Fibroblast of skin of left quadriceps (primary cell): Measurements from ENCODE around the gene STS.
"Not testable (repeated sequence)": the region's sequence is repeated elsewhere in the genome, so short reads cannot be mapped to it uniquely, and the experiment has no call there.

Source experiments
- DNase-seq, 2 experiments: peaks; one replicate each; pipeline ENCODE4 v3.0.0-alpha.2; 2013; ENCODE audit warnings: low read depth in 2 of 2

Gene STS

DNA sequence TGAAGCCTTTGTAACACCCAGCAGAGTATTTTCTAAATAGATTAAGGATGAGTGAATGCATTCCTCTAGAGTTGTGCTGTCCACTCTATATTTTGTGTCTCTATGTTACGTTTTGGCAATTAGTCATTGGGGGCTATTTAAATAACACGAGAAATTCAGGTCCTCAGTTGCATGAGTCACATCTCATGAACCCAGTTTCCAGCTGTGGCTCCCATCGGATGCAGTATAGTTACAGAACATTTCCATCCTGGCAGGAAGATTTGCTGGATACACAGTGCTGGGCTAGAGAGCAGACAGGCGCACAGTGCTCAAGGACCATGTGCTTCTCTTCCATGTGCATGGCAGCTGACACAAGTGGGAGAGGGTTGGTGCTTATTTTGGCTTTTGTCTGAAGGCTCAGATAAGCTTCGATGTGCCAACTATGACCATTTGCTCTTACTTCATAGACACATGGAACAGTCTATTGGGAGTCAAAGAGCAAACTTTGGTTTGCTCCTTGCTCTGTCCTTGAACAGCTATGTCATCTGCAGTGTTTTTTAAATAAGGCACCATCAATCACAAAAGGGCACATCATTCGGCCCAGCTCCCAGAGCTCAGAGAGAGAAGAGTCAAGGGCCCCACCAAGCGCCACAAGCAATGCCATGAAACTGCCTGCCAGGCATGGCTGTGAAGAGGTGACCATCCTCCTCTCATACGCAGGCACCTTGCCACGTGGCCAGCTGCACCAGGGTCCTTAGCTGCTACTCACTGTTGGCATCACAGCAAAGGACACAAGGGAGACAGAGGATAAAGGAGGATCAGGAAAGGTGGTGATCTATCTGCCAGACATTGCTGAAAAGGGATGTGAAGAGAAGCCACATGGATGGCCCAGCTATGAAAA, 8.1 kb upstream of the STS start:
- peak; percentile 80 for DNase-seq

DNA sequence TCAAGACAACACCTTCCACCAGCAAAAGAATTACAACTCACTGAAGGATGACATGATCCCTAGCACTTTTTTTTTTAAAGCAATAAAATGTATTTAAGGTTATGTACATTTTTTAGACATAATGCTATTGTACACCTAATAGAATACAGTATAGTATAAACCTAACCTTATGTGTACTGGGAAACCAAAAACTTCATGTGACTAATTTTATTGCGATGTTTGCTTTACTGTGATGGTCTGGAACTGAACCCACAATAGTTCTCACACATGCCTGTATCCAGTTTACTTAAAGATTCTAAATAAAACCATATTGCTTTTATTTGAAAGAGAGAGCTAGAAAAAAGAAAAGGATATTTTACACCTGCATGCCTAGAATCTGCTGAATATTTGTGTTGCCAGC, 4.4 kb upstream of the STS start:
- DNase-seq: no peak

DNA sequence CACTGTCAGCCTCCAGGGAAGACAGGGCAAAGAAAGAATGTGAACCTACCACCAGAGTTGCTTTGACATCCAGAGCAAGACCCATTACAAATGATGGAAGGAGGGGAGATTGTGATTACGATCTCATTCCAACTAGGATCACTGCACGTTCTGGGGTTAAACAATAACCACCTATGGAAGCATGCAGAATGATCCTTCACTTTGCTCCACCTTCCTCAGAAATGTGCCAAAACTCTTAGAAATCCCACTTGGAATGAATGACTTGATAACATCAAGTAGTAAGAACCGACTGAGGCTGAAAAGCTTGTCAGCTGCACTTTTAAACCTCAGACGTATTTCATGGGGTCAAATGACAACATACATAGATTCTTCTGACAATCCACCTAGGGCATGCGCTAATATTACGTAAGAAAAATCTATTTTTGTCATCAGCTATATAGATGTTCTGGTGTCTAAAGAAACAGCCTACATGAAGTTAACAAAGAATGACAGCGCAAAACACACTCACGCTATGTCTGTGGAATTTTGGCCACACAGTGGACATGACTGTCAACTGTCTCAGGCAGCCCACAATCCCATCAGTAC, 3.5 kb upstream of the STS start:
- DNase-seq: no peak

DNA sequence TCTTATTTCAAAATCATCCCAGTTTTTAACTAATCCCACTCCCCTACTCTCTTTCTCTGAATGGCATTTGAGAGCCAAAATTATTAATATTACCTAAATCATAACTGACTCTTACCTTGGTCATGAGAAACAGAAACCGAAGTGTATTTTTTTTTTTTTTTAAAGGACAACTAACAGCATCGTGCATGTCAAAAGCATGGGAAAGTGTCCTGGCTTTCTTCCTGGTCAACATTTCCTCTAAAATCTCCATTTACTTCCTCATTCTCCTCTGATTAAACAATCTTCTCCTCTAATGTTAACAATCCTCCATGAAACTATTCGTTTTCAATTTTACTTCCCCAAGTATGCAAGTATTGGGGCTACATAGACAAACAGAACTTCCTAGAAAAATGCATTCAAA, 2.1 kb upstream of the STS start:
- DNase-seq: no peak

DNA sequence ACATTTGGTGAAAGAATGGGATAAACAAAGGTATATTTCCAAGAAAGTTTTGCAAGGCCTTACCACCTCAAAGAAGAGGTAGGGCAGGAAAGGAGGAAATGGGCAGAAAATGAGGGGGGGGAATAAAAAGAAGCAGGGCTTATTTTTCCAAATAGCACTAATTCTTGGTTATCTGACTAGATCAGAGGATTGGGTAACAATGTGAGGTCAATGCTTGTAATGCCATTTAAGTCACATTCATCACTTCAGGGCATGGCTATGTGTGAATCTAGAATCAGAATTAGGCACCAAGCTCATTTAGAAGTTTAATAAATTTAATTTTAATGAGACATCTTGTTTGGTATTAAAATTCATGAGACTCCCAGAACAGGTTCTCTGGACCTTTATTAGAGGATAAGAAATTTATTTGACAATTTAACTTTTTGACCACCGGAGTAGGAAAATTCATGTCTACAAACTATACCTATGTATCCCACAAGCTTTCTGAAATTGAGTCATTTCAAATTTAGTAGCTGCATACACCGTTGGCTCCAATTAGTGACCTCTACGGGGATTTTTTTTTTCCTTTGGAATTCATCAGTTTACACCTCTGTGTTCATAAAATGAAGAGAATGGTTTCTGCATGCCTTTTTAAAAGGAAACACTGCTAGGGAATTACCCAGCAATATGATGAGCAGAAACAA, 1.4 kb upstream of the STS start:
- DNase-seq: no peak

DNA sequence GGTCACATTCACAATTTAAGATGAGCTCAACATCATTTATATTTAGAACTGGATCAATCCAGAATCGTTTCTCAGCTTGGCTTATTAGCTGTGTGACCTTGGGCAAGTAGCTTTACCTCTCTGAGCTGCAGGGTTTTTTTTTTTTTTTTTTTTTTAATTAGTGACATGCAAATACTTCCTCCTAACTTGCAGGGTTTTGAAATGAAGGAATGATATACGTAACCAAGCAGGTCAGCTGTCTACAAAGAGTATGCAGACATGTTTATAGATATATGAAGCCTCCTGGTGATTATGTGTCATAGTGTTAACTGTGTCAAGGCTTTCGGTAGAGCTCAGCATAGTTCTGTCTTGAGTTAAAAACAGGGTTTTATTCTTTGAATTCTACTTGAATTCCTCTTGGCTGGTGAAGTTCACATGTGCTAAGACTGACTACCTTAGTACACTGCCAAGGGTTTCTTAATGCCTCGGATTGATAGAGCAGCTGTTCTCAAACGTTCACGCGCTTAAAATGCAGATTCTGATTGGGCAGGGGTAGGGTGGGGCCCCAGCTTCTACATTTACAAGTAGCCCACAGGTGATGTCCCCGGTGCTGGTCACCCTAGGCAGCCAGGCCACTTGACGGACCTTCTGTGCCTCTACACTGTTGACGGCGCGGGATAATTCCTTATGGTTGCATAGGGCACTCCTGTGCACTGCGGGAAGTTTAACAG, 654 bp upstream of the STS start:
- no peak for DNase-seq

DNA sequence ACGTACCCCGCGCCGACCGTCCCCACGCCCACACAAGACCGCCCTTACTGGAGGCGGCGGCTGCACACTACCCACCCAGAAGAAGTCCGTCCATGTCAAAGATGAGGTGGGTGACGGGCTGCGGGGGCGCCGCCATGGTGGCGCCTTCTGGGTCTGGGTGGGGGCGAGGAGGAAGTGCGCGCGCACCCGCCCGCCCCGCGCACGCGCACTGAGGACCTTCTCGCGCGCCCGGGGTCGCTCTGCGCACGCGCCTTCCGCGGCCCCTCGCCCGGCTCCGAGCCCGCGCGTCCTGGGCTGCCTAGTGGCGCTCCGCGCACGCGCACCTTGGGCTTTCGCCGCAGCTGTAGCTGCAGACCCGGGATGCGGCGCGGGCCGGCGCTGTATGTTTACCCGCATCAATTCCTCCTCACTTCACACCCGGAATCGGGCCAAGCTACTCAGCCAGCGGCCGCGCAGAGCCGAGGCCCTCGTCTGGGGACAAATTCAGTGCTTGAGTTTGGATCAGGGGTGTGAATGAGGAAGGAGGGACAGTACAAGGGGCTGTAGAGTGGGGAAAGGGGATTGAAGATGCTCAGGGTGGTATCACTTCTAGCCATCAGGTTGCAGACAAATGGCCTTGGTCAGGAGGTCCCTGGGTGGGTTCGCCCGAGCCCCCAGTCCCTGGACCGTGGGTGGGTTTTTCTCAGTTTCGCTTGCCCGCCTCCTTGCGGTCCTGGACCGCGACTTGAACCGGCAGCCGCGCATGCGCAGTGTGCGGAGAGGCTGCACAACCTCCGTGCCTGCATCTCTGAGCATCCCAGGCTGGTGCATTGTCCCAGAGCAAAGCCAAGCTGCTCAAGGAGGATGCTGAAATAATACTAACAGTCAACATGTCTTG, 704 bp downstream of the STS start, which contains the start of gene PUDP:
PUDP (minus strand) TSS at position 176 of the 877 bp plus-strand sequence; CDS start at position 136, 40 bp downstream.
- DNase-seq: peak; percentile 53 to 54

DNA sequence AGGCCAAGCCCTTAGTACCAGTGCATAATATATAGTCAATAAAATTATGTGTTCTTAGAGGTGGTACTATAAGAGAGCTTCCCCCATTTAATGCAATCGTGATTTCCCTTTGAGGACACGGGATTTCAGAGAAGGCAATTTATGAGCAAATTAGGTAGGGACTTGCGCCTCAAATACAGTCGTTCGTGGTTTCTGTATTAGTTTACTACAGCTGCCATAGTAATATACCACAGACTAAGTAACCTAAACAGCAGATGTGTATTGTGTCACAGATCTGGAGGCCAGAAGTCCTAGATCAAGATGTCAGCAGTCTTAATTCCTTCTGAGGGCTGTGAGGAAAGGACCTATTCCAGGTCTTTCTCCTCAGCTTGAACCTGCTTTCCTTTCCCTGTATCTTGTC, 1.9 kb downstream of the STS start:
- DNase-seq: no peak

DNA sequence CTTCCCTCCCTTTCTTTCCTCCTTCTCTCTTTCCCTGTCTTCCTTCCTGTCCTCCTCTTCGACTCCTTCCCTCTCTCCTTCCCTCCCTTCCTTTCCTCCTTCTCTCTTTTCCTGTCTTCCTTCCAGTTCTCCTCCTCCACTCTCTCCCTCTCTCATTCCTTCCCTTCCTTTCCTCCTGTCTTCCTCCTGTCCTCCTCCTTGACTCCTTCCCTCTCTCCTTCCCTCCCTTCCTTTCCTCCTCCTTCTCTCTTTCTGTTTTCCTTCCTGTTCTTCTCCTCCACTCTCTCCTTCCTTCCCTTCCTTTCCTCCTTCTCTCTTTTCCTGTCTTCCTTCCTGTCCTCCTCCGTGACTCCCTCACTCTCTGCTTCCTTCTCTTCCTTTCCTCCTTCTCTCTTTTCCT, 5.7 kb downstream of the STS start:
- DNase-seq: no peak

DNA sequence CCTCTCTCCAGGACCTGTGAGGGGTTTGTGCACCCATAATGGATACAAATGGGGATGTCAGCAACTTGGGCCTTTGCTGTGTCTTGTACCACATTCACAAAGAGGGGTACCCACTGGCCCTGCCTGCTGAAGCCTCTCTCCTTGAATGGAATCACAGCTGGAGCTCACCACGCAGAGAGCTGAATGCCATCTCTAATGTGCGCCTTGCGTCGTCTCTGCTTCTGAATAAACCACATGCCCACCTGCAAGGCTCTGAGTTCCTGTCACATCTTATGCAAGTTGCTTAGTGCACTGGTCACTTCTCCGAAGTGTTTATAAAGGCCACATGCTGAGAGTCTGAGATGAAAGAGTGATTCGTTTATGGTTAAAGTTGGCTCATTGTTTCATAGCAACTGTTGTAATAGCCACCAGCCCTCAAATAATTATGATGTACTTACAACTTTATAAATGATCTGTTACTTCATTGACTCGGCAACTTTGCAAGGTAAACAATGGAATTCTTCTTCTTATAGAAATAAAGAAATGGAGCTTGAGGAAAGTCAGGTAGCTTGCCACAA, 6.6 kb downstream of the STS start:
- DNase-seq: no peak

DNA sequence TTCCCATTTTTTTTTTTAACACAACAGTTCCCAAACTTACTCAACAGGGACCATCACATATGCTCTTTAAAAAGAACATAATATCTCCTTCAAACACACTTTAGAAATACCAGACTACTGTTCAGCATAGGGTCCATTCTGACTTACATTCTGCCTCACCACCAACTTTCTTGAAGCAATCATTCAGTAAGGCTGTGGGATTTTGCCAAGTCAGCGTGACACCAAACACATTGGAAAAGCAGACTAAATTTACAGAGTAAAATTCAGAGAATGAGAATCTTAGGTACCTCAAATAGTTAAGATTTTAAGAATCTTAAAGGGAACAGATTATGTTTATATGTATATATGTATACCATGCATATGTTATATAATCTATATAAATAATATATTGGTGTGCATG, 7.7 kb downstream of the STS start:
- DNase-seq: no peak

DNA sequence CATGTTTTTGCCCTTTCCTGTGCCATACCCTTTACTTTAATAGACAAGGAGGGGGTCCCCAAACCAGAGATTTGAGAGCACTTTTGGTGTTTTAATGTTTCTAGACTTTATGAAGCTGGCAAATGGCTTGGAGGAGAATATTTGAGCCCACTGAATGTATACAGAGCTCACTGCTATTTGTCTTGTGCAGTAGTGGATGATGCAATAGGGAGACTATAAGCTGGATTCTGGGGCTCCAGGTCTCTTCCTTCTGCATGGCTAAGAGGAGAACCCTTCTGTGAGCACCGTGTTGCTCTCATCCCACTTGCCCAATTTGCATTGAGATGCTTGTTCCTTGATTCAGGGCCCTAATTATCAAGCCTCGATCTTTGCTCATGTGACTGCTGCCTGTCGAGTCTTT, 9.4 kb downstream of the STS start:
- DNase-seq: no peak

DNA sequence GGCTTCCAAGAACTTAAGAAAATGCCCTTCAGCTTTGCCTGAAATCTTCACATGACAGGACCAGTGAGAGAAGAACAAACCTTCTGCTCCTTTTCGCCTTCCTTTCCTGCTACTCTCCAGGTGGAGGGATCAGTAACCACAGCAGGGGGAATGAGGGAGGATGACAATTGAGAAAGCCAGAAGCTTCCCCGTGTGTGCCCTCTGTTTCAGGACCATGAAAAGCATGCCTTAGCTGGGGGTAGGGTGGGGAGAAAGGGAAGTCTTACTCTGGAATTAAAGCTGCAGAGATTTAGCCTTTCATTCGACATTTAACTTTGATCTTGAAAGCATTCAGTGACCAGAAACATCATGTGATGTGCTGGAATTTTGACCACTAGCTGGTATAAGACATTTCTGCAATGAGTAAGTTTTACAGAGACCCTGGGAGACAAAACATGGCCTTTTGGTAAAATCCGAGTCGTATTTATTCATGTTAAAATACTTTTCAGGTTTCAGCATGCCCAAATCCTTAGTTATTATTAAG, 11.0 kb downstream of the STS start:
- no peak for DNase-seq

DNA sequence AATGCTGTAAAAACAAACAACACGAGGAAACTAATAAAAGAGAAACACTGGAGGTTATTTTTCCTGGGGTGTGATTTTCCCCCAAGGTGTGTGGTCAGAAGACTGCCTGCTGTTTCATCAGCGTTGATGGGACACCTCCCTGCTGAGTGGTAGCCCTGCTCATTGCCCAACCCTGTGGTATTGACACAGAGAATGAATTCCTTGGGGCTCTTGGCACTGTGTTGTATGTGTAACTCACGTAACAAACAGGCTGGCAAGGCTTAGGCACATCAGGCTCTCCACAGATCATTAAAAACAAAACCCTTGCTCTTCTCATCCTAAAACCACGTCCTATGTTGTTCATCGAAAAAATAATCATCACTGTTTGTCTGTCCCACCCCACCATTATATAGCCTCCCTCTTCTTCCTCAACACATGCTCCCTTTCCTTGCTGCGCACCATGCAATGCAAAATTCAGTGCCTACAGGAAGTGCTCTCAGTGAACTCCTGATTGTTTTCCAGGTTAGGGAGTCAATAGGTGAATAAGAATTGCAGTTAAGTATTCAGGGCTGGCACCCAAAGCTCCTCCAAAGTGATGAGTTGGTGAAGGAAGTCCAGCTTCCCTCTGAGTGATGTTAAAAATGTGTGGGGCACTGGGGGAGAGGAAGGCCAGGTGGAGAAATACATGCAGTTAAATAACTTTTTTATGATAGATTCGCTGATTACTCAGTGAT, 11.8 kb downstream of the STS start:
- no peak for DNase-seq

DNA sequence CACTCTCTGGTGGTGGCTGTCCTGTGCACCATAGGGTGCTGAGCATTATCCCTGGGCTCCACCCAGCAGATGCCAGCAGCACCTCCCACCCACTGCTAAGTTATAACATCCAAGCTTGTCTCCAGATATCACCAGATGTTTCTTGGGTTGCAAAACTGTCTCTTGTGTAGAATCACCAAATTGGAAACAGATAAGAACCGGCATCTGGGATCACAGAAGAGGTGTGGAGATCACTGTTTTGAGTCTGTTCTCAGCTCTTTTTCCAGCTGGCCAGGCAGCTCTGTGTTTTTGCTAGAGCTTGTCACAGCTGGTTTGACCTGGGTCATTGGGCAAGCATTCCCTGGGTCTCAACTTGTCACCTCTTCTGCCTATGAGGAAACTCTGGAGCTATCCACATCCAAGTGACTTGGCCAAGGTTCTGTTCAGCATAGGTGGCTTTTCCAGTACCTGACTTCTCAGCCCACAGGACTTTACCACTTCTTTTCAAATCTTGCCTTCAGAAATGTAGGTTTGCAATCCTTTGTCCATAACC, 15.7 kb downstream of the STS start:
- DNase-seq: no peak

DNA sequence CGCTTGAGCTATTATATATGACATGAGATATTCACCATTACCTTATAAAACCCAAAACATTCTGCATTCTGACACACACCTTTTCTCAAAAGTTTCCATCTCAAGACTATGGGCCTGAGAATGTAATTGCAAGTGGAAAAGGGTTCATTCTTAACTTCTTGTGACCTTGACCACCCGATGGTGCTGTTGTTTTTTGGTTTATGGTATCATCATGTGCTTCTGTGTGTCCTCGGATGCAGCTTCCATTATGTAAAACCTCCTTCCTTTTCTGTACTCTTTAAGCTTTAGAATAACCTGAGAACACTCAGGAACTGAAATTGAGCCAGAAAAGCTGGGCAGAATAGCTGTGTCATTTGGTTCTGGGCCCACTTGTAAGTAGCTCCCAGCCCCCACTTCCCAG, 16.7 kb downstream of the STS start:
- DNase-seq: no peak

DNA sequence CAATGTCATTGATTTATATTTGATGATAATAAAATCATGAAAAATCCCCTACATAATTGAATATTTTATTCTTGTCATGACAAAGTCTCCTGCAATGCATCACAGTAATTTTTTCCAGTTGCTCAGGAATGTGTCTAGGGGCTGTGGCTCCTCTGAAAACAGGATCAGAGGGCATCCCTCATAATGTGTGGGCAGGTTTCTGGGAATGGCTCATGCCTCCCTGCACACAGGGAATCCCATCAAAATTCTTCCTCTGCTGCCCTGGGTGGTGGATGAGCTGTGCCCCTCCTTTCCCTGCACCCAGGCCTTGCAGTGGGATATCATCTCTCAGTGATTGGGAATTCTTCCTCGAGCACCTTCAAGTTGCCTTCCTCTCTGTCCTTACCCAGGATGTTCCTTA, 20.9 kb downstream of the STS start:
- no peak for DNase-seq

DNA sequence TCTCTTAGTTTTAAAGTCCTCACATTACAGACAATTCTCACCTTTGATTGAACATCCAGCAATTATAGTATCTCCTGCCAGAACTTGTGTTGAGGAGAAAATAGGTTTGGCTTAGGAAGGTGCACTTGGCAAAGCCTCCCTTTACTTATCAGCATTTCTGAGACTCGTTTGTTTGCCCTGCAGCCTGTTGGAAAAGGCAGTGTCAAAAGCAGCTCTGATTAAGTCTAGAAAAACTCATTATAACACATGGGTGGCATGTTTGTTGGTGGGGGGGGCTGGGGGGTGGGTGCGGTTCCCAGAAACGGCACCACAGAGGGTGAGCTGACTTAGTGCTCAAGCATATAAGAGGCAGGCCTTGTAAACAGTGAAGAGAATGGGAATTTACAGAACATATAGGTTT, 22.1 kb downstream of the STS start:
- no peak for DNase-seq

DNA sequence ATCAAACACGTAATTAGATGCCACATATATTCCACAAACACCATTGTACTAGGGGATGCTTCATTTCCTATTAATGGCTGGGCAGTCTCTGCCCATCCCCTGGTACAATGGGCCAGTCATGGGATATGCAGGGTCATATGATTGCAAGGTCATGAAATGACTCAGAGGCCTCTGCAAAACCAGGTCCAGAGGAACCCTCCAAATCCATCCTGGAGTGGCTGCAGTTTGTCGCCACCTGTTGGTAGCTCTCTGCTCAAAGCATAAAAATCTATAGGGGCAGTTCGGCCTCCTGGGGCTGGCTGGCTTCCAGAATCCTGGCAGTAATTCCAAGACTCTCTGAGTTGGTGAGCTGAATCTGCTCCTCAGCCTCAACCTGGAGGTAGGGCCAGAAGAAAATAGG, 23.4 kb downstream of the STS start:
- no peak for DNase-seq

DNA sequence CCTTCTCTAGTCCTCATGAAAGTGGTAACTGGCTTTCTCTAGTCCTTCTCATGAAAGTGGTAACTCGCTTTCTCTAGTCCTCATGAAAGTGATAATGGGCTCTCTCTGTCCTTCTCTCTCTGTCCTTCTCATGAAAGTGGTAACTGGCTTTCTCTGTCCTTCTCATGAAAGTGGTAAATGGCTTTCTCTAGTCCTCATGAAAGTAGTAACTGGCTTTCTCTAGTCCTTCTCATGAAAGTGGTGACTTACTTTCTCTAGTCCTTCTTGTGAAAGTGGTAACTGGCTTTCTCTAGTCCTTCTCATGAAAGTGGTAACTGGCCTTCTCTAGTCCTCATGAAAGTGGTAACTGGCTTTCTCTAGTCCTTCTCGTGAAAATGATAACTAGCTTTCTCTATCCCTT, 31.3 kb downstream of the STS start:
- DNase-seq: not testable (repeated sequence)
